Measurements from ENCODE around the gene PUS10.
"Not testable (repeated sequence)": the region's sequence is repeated elsewhere in the genome, so short reads cannot be mapped to it uniquely, and the experiment has no call there.

The PUS10 gene

DNA sequence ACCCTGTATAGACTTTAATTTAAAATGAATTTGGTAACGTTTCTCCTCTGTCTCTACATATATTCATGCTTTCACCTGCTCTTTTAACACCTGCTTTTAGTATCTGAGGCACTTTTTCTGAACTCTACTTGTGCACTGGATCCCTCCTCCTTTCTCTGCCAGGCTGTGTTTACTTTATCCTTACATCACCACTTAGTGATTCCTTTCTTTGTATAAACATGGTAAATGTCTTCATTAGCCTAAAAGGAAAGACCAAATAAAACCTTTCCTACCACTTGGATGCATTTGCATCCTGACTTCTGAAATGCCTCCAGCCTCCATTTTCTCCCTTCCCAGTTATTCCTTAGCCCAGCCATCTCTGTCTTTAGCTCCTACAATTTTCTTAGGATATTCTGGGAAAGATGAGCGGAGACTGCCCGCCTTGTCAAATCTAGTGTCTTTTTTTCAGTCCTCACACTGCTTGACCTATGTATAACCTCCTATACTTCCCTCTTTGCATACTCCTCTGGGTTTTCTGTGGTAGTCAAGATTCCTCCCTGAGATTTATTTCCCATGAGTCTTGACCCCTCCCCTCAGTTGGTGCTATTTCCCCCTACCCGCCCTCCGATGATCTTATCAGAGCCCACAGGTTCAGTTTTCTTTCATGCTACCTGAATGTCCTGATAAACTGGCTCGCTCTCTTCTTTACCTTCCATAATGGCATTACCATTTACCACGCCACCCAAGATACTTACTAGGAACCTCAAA, 91.9 kb downstream of the PUS10 start:
- DNase-seq: no peak

DNA sequence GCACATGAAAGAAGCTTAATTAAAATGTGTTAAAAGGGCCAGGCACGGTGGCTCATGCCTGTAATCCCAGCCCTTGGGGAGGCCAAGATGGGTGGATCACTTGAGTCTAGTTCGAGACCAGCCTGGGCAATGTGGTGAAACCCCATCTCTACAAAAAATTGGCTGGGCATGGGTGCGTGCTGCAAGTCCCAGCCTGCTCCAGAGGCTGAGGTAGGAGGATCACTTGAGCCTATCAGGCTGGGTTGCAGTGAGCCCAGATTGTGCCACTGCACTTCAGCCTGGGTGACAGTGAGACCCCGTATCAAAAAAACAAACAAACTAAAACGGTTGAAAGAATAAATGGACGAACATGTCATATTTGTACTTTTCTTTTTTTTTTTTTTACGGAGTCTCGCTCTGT, 110.7 kb downstream of the PUS10 start:
- DNase-seq: no peak

- no peak for DNase-seq
Observed at GRCh38 chr2:60906395-60906794, 111.7 kb downstream of the PUS10 start.

- not testable (repeated sequence) for DNase-seq
Observed at GRCh38 chr2:60905867-60906266, 112.2 kb downstream of the PUS10 start.

DNA sequence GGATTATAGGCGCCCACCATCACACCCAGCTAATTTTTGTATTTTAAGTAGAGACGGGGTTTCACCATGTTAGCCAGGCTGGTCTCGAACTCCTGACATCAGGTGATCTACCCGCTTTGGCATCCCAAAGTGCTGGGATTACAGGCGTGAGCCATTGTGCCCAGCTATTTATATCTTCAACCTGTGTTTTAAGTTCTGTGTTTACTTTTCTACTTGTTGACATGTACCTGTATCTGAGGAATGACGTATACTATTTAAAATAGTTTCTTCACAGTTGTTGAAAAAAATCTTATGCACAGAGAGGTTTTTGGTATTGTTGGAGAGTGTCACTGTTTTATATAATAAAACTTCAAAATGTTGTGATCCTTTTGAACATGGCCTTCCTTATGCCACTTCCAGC, 116.8 kb downstream of the PUS10 start:
- DNase-seq: not testable (repeated sequence)

DNA sequence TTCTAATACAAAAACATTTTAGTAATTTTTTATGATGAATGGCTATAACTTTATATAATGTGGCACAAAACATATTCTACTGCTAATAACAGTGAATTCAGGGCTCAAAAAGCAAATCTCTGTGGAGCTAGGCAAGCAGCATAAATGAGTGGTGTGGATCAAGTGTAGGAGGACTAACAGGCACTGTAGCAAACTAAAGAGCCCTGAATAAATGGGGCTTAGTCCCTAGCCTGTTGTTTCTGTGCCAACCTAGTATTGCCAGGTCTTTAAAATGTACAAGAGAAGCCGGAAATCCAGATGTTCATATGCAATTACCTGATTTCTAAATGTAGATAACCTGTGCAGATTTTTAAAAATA, 118.2 kb downstream of the PUS10 start:
- no peak for DNase-seq

DNA sequence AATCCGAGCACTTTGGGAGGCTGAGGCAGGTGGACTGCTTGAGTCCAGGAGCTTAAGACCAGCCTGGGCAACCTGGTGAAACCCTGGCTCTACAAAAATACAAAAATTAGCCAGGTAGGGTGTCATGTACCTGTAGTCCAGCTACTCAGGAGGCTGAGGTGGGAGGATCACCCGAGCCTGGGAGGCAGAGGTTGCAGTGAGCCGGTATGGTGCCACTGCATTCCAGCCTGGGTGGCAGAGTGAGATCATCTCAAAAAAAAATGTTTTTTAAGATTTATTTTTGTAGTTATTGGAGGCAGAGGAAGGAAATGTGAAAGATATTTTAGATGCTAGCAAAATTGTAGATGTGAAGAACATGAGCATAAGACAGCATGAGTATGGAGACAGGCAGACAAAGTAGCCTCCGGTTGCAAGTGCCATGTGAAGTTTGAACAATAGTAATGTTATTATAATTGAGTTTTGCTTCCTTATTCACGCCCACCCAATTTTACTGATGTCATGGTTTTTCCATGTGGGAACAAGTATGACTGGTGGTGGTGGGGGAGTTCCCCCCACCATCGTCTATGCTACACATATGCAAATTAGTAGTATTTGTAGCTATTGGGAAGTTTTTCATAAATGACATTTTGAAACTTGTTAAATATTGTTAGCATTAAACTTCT, 118.7 kb downstream of the PUS10 start:
- no peak for DNase-seq

DNA sequence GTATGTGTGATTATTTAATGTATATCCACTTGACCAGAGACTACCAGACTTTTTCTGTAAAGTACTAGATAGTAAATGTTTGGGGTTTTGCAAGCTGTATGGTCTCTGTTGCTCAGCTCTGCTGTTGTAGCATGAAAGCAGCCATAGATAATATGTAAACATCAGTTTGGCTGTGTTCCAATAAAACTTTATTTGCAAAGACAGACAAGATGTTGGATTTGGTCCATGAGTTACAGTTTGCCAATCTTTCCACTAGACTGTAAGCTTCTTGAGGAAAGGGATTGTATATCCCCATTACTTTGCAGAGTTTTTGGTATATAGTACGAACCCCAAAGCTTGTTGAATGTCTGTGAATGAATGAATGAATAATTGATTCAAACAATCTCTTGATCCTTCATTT, 119.5 kb downstream of the PUS10 start:
- DNase-seq: no peak

All from NCI-H1436 (cell line).